Stimulated activated CD4-positive, alpha-beta T cell treated with anti-CD3 and anti-CD28 coated beads, Interleukin-4, amount 100 ng/mL, for 4 hours (primary cell): Measurements from ENCODE around the gene ZNF525.
"Not testable (repeated sequence)": the region's sequence is repeated elsewhere in the genome, so short reads cannot be mapped to it uniquely, and the experiment has no call there.

Experiments used
- DNase-seq, 2 experiments: peaks; one replicate each; pipeline ENCODE4 v3.0.0-alpha.2; 2020

Gene ZNF525

GRCh38 chr19:53365134-53365898 lies at the start of gene ZNF525:
Gene ZNF525 (plus strand): TSS chr19:53365705. CDS start chr19:53372282, 6,577 bp downstream.
- DNase-seq = peak; percentile 96 to 97

DNA sequence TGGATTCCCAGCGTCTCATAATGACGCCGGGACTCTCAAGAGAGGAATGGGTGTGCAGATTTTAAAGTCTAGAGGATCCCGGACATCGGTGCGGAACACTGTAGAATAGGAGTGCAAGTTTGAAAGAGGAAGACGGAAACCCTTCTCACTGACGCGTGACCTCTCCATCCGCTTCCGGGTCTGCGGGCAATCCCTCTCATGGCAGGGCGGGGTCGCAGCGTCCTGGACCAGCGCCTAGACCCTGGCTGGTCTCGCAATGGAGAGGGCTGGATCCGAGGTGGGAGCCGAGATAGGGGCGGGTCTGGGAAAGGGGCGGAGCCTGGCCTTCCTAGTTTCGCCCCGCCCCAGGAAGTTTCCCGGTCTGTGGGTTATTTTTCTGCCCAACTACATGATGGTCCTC lies 36.5 kb upstream of the ZNF525 start:
- no peak for DNase-seq

DNA sequence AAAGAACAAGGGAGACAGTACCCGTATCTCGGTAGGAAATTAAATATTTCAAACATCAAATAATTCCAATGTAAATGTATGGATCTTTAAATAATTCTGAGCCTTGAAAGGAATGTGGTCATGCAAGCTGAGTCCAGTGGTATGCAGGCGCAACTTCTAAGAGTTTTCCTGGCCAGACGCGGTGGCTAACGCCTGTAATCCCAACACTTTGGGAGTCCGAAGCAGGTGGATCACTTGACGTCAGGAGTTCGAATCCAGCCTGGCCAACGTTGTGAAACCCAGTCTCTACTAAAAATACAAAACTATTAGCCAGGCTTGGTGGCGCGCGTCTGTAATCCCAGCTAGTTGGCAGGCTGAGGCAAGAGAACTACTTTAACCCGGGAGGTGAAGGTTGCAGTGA lies 33.0 kb upstream of the ZNF525 start:
- DNase-seq = no peak

- DNase-seq = peak; percentile 17 to 26
Measured at GRCh38 chr19:53333066-53333462, 32.4 kb upstream of the ZNF525 start.

DNA sequence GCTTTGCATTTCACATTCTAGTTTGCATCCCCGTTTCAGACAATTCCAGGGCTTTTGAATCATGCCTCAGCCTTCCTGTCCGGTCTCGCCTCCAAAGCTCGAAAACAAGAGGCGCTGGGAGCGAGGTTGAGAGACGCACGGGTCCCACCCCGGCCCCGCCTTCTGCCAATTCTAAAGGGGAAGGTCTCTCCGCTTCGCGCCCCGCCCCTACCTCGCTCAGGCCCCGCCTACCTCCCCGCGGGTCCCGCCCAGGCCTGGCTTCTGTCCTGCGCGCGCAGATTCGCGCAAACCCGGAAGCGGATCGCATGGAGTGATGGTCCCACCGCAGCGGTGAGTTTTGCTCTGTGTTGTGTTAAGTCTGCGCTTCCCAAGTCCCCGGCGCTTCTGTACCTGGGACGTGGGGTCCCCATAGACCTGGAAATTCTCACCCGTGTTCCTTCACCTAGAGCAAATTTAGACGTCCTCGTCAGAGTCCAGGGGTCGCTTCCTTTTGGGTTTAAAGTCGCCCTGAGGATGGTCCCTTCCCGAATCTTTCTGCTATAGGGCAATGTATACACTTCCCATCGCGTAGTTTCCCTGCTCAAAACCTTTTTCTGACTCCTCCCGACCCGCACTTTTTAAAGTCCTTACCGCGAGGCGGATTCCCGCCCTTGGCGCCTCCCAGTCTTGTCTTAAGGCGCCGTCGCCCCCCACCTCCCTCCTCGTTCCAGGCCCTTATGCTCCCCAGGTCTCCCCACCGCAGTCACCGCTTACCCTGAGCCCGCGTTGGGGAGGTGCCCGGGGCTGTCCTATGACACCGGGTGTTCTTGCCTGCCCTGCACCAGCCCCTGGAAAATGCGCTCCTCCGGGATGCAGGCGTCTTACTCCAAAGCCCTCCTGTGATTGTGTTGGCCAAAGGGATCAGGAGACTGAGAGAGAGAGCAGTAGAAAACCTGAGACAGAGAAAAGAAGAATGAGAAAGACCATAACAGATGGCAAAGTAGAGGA lies 31.7 kb upstream of the ZNF525 start, which contains the start of gene ZNF845:
Gene ZNF845 (plus strand): TSS at position 287 of the 987 bp plus-strand sequence. CDS start 7,559 bp downstream, outside the sequence.
- peak; percentile 93 to 95 for DNase-seq

- DNase-seq = not testable (repeated sequence)
Measured at GRCh38 chr19:53344403-53344802, 21.1 kb upstream of the ZNF525 start.

- DNase-seq = no peak
Measured at GRCh38 chr19:53355739-53356138, 9.8 kb upstream of the ZNF525 start.

DNA sequence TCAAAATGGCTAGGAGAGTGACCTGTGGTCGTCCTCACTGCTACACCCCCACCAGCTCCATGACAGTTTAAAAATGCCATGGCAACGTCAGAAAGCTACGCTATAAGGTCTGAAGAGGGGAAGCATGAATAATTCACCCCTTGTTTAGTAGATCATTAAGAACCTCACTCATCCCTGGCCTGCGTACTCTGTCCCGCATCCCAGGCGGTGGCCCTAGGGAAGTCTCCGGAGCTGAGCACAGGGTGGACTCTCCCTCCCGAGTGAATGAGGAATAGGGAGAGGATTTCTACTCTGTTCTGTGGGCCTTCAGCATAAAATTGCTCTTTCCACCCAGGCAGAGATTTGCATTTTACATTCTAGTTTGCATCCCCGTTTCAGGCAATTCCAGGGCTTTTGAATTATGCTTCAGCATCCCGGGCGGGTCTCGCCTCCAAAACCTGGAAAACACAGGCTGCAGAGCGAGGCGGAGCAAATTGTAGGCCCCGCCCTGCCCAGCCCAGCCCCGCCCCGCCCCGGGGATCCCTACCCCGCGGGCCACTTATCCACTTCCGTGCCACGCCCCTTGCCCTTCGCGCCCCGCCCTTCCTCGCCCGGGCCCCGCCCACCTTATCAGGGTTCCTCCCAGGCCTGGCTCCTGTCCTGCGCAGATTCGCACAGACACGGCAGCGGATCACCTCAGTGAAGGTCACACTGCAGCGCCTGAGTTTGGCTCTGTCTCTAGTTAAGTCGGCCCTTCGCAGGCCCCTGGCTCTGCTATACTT lies 7.5 kb upstream of the ZNF525 start:
- no peak for DNase-seq

DNA sequence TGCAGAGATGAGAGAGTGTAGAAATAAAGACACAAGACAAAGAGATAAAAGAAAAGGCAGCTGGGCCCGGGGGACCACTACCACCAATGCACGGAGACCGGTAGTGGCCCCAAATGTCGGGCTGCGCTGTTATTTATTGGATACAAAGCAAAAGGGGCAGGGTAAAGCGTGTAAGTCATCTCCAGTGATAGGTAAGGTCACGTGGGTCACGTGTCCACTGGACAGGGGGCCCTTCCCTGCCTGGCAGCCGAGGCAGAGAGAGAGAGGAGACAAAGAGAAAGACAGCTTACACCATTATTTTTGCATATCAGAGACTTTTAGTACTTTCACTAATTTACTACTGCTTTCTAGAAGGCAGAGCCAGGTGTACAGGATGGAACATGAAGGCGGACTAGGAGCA lies 5.4 kb upstream of the ZNF525 start:
- not testable (repeated sequence) for DNase-seq

- DNase-seq = peak in 1 of 2 experiments; percentile 19
Measured at GRCh38 chr19:53365899-53366493, 491 bp downstream of the ZNF525 start.

- DNase-seq = no peak
Measured at GRCh38 chr19:53372196-53372595, 6.7 kb downstream of the ZNF525 start.

DNA sequence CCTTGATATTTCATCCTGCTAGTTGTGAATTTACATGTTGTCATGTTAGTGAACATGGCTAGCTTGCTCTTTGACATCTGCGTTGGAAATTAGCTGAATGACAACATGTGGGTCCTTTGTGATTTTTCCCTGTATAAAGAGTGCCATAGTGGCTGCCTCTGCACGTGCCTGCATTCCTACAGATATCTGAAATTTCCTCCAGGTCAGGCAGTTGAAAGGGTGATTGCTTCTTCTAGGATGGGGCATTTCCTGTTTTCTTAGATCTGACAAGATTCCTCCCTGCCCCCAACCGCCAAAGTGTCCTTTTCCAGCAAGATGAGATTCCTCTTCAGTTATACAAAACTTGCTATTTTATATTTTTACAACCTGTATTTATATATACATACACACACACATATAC lies 8.8 kb downstream of the ZNF525 start:
- no peak for DNase-seq

- no peak for DNase-seq
Measured at GRCh38 chr19:53374743-53375142, 9.2 kb downstream of the ZNF525 start.

GRCh38 chr19:53381376-53381775 lies 15.9 kb downstream of the ZNF525 start:
- no peak for DNase-seq

DNA sequence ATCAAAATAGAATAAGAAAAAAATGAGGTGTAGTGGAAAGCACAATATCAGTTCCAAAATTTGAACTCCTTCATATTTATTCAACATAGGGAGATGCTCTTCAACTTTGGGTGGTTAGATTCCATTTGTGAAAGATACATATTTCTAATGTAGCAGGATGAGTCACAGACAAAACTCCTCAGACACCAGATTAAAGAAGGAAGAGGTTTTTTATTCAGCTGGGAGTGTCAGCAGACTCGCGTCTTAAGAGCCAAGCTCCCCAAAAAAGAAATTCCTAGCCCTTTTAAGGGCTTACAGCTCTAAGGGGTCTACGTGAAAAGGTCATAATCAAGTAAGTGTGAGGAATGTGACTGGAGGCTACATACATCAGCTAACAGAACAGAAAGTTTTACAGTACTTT lies 22.7 kb downstream of the ZNF525 start:
- no peak for DNase-seq

DNA sequence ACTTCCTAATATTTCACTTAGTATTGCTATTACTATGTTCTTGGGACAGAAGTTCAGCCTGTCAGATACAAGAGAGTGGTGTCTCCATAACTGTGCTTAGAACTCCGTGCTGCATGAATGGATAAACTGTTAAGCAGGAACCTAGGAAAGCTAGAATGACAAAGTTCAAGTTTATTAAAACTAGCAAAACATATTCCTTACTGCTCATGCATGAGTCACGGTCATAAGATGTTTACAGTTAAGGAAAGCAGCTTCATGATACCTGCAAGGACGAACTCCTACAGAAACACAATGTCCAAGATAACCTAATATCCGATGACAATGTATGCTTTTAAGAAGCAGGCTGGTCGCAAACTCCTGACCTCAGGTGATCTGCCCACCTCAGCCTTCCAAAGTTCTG lies 23.4 kb downstream of the ZNF525 start:
- no peak for DNase-seq

GRCh38 chr19:53389571-53389970 lies 24.1 kb downstream of the ZNF525 start:
- DNase-seq = no peak

GRCh38 chr19:53389978-53390377 lies 24.5 kb downstream of the ZNF525 start:
- no peak for DNase-seq

DNA sequence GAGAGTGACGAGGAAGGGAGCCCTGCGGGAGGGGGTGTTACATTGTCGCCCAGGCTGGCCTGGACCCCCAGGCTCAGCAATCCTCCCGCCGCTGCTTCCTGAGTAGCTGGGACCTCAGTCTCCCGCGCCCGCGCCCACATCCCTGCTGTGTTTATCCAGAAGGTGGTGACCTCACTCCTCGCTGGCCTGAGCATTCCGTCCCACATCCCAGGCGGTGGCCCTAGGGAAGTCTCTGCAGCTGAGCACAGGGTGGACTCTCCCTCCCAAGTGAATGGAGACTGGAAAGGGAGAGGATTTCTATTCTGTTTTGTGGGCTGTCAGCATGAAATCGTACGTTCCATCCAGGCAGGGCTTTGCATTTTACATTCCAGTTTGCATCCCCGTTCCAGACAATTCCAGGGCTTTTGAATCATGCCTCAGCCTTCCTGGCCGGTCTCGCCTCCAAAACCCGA lies 29.0 kb downstream of the ZNF525 start:
- DNase-seq = no peak

DNA sequence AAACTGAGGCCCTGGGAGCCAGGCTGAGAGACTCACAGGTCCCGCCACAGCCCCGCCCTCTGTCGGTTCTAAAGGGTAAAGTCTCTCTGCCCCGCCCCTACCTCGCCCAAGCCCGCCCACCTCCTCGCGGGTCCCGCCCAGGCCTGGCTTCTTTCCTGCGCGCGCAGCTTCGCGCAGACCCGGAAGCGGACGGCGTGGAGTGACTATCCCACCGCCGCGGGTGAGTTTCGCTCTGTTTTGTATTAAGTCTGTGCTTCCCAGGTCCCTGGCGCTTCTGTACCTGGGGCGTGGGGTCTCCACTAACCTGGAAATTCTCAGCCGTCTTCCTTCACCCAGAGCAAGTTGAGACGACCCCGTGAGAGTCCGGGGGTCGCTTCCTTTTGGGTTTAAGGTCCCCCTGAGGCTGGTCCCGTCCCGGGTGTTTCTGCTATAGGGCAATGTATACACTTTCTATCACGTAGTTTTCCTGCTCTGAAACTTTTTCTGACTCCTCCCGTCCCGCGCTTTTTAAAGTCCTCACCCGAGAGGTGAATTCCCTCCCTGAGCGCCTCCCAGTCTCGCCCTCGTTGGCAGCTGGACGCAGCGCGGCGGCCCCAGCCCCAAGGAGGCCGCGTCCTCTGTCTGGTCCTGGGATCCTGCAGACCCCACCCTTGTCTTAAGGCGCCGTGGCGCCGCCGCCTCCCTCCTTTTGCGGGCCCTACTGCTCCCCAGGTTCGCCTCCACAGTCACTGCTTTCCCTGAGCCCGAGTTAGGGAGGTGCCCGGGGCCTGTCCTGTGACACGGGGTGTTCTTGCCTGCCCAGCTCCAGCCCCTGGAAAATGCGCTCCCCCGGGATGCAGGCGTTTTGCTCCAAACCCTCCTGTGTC lies 29.7 kb downstream of the ZNF525 start, which contains the start of gene ZNF765:
Gene ZNF765 (plus strand): TSS at position 176 of the 866 bp plus-strand sequence. CDS start 2,867 bp downstream, outside the sequence.
- peak; percentile 95 to 96 for DNase-seq
